Liver (tissue), 3 donors: Measurements from ENCODE around the gene ANKRD16.

Experiments
- GABPA ChIP-seq, 2 donors: IDR thresholded peaks in 1 of 2; conservative IDR thresholded peaks in 1 of 2; 2 replicates each; pipeline ENCODE4 v1.6.1; 2016; ENCODE audit warnings: antibody characterized with exemption in 2 of 2, mild to moderate bottlenecking in 1 of 2, moderate library complexity in 1 of 2
- HNF4A ChIP-seq, 2 donors: conservative IDR thresholded peaks; 2 replicates each; pipeline ENCODE4 v1.6.1; 2016; ENCODE audit warnings: antibody characterized with exemption in 2 of 2, mild to moderate bottlenecking in 2 of 2
- RAD21 ChIP-seq, 2 donors: IDR thresholded peaks; 2 replicates each; pipeline ENCODE4 v1.6.1; 2016; ENCODE audit warnings: antibody characterized with exemption in 2 of 2, mild to moderate bottlenecking in 2 of 2
- TAF1 ChIP-seq: conservative IDR thresholded peaks from 2 replicates; pipeline ENCODE4 v1.6.1; 2016; ENCODE audit warnings: antibody characterized with exemption, mild to moderate bottlenecking
- ZBTB33 ChIP-seq: IDR thresholded peaks from 2 replicates; pipeline ENCODE4 v1.6.1; 2016; ENCODE audit warnings: antibody characterized with exemption
- TF ChIP-seq, protein P1 (sequence below): fragments of 150-350 bp; IDR thresholded peaks from 2 replicates; pipeline ENCODE4 v1.5.1; 2017; ENCODE audit warnings: improper control_type of control experiment, low read depth, low read length; ENCODE audit not compliant: missing input control
- TF ChIP-seq, protein P2 (sequence below): IDR thresholded peaks from 2 replicates; pipeline ENCODE4 v1.6.1; 2016; ENCODE audit warnings: antibody characterized with exemption
- donor health status: healthy.
- donor health status: healthy.

DNA sequence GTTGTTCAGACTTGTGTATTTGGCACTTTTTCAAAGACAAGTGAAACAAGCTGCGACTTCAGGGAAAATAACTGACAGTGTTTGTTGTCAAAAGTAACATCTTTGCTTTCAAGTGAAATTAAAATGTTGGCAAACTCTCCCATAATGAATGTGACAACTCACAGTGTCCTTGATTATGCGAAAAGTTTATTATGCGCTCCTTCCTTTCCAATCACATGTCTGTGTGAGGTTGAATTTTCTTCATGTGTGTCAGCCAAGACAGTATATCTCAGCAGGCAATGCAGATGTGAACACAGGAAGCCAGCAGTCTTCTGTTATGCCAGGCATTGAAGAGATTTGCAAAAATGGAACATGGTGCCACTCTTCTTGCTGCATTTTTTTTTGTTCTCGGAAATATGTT lies 29.1 kb upstream of the ANKRD16 start:
- TF ChIP-seq, protein P1, sequence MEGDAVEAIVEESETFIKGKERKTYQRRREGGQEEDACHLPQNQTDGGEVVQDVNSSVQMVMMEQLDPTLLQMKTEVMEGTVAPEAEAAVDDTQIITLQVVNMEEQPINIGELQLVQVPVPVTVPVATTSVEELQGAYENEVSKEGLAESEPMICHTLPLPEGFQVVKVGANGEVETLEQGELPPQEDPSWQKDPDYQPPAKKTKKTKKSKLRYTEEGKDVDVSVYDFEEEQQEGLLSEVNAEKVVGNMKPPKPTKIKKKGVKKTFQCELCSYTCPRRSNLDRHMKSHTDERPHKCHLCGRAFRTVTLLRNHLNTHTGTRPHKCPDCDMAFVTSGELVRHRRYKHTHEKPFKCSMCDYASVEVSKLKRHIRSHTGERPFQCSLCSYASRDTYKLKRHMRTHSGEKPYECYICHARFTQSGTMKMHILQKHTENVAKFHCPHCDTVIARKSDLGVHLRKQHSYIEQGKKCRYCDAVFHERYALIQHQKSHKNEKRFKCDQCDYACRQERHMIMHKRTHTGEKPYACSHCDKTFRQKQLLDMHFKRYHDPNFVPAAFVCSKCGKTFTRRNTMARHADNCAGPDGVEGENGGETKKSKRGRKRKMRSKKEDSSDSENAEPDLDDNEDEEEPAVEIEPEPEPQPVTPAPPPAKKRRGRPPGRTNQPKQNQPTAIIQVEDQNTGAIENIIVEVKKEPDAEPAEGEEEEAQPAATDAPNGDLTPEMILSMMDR, result no peak
- no peak for TF ChIP-seq TAF1
- TF ChIP-seq ZBTB33, result no peak
- TF ChIP-seq RAD21 (IDR thresholded peaks at IDR 0.05), result no peak
- TF ChIP-seq HNF4A (conservative IDR thresholded peaks at IDR 0.05), result no peak
- no peak for TF ChIP-seq GABPA (IDR thresholded peaks at IDR 0.05 in 1 of 2, conservative IDR thresholded peaks at IDR 0.05 in 1 of 2)
- TF ChIP-seq, protein P2, sequence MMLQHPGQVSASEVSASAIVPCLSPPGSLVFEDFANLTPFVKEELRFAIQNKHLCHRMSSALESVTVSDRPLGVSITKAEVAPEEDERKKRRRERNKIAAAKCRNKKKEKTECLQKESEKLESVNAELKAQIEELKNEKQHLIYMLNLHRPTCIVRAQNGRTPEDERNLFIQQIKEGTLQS, result no peak
